ENCODE results near the gene TBC1D16. TPM values are rescaled to one million over a fixed set of nuclear protein-coding genes. Genes with fewer than 3 reads are reported as not detected.
A peak's percentile ranks its signal among the peaks of the same experiment; 100 is the strongest.

The TBC1D16 gene
- total RNA-seq, 6 experiments from 2014 or later: 5.8 to 21.0 (median 14.4) TPM

- WGBS (ENCODE audit: insufficient coverage, low coverage, low lambda C conversion rate, missing lambda C conversion rate): 91% methylated on average over 6 of the region's 6 CpGs
- intact Hi-C loops (cut with DNase I): loop anchor here in 1 of 2 donors (10.0 kb wide), 1 partner anchor 175 kb away; no protein-coding TSS in a partner anchor
- ATAC-seq: no peak
Observed at GRCh38 chr17:80080081-80080480, 44.4 kb upstream of the TBC1D16 start.

GRCh38 chr17:80072410-80072809 is 36.7 kb upstream of the TBC1D16 start:
- H3K36me3 ChIP-seq: no peaks in the 10 kb centered on the region
- DNase-seq: no peak
- H3K4me3 ChIP-seq: no peak overlapping the region
- H3K27ac ChIP-seq: peak overlapping the region in 1 of 3 donors; percentile 85
- intact Hi-C loops (cut with DNase I): no loop called here
- ATAC-seq: no peak
- H3K27me3 ChIP-seq: no peaks in the 10 kb centered on the region
- no peak for TF ChIP-seq CTCF (IDR thresholded peaks at IDR 0.05)
- no peak for TF ChIP-seq POLR2A (IDR thresholded peaks at IDR 0.05)
- 97% methylated on average over 6 of the region's 6 CpGs for WGBS (ENCODE audit: insufficient coverage, low coverage, low lambda C conversion rate, missing lambda C conversion rate)
- no peaks in the 10 kb centered on the region for H3K9me3 ChIP-seq
- H3K4me1 ChIP-seq: peaks cover 0 to 16% (median 2%) of the 10 kb centered on the region in 4 donors

More at GRCh38 chr17:80080081-80080480, 44.4 kb upstream of the TBC1D16 start:
- TF ChIP-seq POLR2A (IDR thresholded peaks at IDR 0.05) (no peak), CTCF (IDR thresholded peaks at IDR 0.05) (no peak)
- H3K9me3 ChIP-seq: no peaks in the 10 kb centered on the region
- H3K27ac ChIP-seq: no peak overlapping the region
- no peaks in the 10 kb centered on the region for H3K27me3 ChIP-seq
- H3K36me3 ChIP-seq: no peaks in the 10 kb centered on the region
- DNase-seq: no peak
- no peak overlapping the region for H3K4me3 ChIP-seq
- peaks cover 0 to 6% (median 0%) of the 10 kb centered on the region in 4 donors for H3K4me1 ChIP-seq

GRCh38 chr17:80071116-80071841 is 35.6 kb upstream of the TBC1D16 start:
- Histone ChIP-seq H3K4me1 (peaks cover 0 to 16% (median 2%) of the 10 kb centered on the region in 4 donors), H3K27ac (peak overlapping the region; percentile 85 to 100 (median 98)), H3K27me3 (no peaks in the 10 kb centered on the region), H3K9me3 (no peaks in the 10 kb centered on the region), H3K36me3 (no peaks in the 10 kb centered on the region), H3K4me3 (peak overlapping the region; percentile 46 to 55 (median 47))
- DNase-seq (peak; percentile 68 to 88 (median 86)), ATAC-seq (peak; percentile 66 to 85 (median 80))
- intact Hi-C loops (cut with DNase I): no loop called here
- WGBS (ENCODE audit: insufficient coverage, low coverage, low lambda C conversion rate, missing lambda C conversion rate): 23% methylated on average over 13 of the region's 20 CpGs
- TF ChIP-seq POLR2A (IDR thresholded peaks at IDR 0.05): peak; percentile 38
- no peak for TF ChIP-seq CTCF (IDR thresholded peaks at IDR 0.05)

GRCh38 chr17:80070375-80071115 is 34.9 kb upstream of the TBC1D16 start:
- Histone ChIP-seq H3K27me3 (no peaks in the 10 kb centered on the region), H3K4me1 (peaks cover 0 to 16% (median 2%) of the 10 kb centered on the region in 4 donors), H3K9me3 (no peaks in the 10 kb centered on the region), H3K27ac (peak overlapping the region; percentile 85 to 100 (median 98)), H3K36me3 (no peaks in the 10 kb centered on the region), H3K4me3 (peak overlapping the region; percentile 46 to 55 (median 47))
- ATAC-seq (peak; percentile 17 to 48 (median 32)), DNase-seq (no peak)
- TF ChIP-seq POLR2A (IDR thresholded peaks at IDR 0.05) (no peak), CTCF (IDR thresholded peaks at IDR 0.05) (no peak)
- 46% methylated on average over 4 of the region's 15 CpGs for WGBS (ENCODE audit: insufficient coverage, low coverage, low lambda C conversion rate, missing lambda C conversion rate)
- intact Hi-C loops (cut with DNase I): no loop called here

Data from right lobe of liver (tissue), 6 donors.